IMR-90 (cell line): ENCODE data around the gene PPP1R1A. TPM values are rescaled to one million over a fixed set of nuclear protein-coding genes. Genes with fewer than 3 reads are reported as not detected.

Experiments used
- ATAC-seq: fragments of 200-7000 bp; cut with Tn5 transposase; 2 replicates; pipeline ENCODE4 v1.9.1; 2020; ENCODE audit warnings: low read depth, mild to moderate bottlenecking, moderate library complexity
- BruUV-seq: library from RNA; stranded (reverse); fragments of 400-500 nt; replicated peaks from 2 replicates; lab custom pipeline; 2021; lab: Mats Ljungman, UMichigan
- CTCF ChIA-PET: fragments of 300-600 bp; formaldehyde crosslinking; extraction: SDS; loops from one replicate; lab custom pipeline; 2021; ENCODE audit warnings: antibody characterized with exemption; lab: Yijun Ruan, JAX
- POLR2A ChIA-PET: fragments of 300-600 bp; sonication (Branson Sonifier 250); formaldehyde crosslinking; loops from one replicate; lab custom pipeline; 2022; ENCODE audit warnings: antibody characterized with exemption; ENCODE audit not compliant: unreplicated experiment; lab: Charles Lee
- DNase-seq: peaks from one replicate; pipeline ENCODE4 v3.0.0; 2013
- H2AFZ ChIP-seq: replicated peaks from 2 replicates; pipeline ENCODE3; 2013; ENCODE audit warnings: low read length, mild to moderate bottlenecking; ENCODE audit not compliant: poor library complexity
- H2AK5ac ChIP-seq: 2 replicates; pipeline ENCODE4 v1.6.1; 2013; ENCODE audit warnings: low read depth, low read length, inconsistent platforms
- H2AK9ac ChIP-seq: replicated peaks from 2 replicates; pipeline ENCODE3; 2013; ENCODE audit warnings: mild to moderate bottlenecking, low read depth, low read length, moderate library complexity; ENCODE audit not compliant: poor library complexity
- H2BK120ac ChIP-seq: 2 replicates; pipeline ENCODE4 v1.6.1; 2013; ENCODE audit warnings: low read depth, low read length, inconsistent platforms
- H2BK15ac ChIP-seq: 3 replicates; pipeline ENCODE4 v1.6.1; 2013; ENCODE audit warnings: low read depth, low read length, inconsistent platforms
- H2BK20ac ChIP-seq: 2 replicates; pipeline ENCODE4 v1.6.1; 2013; ENCODE audit warnings: low read depth, mild to moderate bottlenecking, inconsistent platforms, low read length, moderate library complexity
- H2BK5ac ChIP-seq: 2 replicates; pipeline ENCODE4 v1.6.1; 2013; ENCODE audit warnings: mild to moderate bottlenecking, low read depth, low read length, inconsistent platforms; ENCODE audit not compliant: poor library complexity, severe bottlenecking
- H3K14ac ChIP-seq: replicated peaks from 2 replicates; pipeline ENCODE4 v1.6.1; 2013; ENCODE audit warnings: low read depth, low read length, inconsistent platforms
- H3K18ac ChIP-seq: 2 replicates; pipeline ENCODE4 v1.6.1; 2013; ENCODE audit warnings: low read depth, low read length, control low read depth
- H3K23ac ChIP-seq: 2 replicates; pipeline ENCODE4 v1.6.1; 2013; ENCODE audit warnings: low read depth, low read length, inconsistent platforms
- H3K27ac ChIP-seq: 2 replicates; pipeline ENCODE4 v1.5.1; 2013; ENCODE audit warnings: mild to moderate bottlenecking, control low read depth, low read length; ENCODE audit not compliant: insufficient read depth
- H3K27me3 ChIP-seq: 2 replicates; pipeline ENCODE4 v1.6.1; 2013; ENCODE audit warnings: low read length; ENCODE audit not compliant: control insufficient read depth, insufficient read depth
- H3K36me3 ChIP-seq: 2 replicates; pipeline ENCODE4 v1.6.1; 2013; ENCODE audit warnings: low read length, mixed read lengths; ENCODE audit not compliant: control insufficient read depth, insufficient read depth
- H3K4ac ChIP-seq: 2 replicates; pipeline ENCODE4 v1.6.1; 2013; ENCODE audit warnings: low read depth, low read length, inconsistent platforms
- H3K4me1 ChIP-seq: 2 replicates; pipeline ENCODE4 v1.6.1; 2013; ENCODE audit warnings: low read length, mixed read lengths; ENCODE audit not compliant: control insufficient read depth, insufficient read depth
- H3K4me2 ChIP-seq: 2 replicates; pipeline ENCODE4 v1.6.1; 2013; ENCODE audit warnings: low read depth, mild to moderate bottlenecking, control low read depth, low read length, moderate library complexity
- H3K4me3 ChIP-seq: 2 replicates; pipeline ENCODE4 v1.5.1; 2013; ENCODE audit warnings: low read depth, mild to moderate bottlenecking, control low read depth, low read length, moderate library complexity; ENCODE audit not compliant: insufficient read depth
- H3K56ac ChIP-seq: 2 replicates; pipeline ENCODE4 v1.6.1; 2013; ENCODE audit warnings: low read length, inconsistent platforms; ENCODE audit not compliant: insufficient read depth; ENCODE audit errors: extremely low read depth
- H3K79me1 ChIP-seq, 2 experiments: 2 replicates each; pipeline ENCODE4 v1.6.1; 2013; ENCODE audit warnings: low read length in 2 of 2, inconsistent platforms in 1 of 2, low read depth in 1 of 2
- H3K9ac ChIP-seq: 2 replicates; pipeline ENCODE4 v1.6.1; 2013; ENCODE audit warnings: low read depth, low read length, control low read depth
- H3K9me1 ChIP-seq: 2 replicates; pipeline ENCODE4 v1.6.1; 2013; ENCODE audit warnings: low read length, inconsistent platforms; ENCODE audit not compliant: insufficient read depth
- H3K9me3 ChIP-seq: 2 replicates; pipeline ENCODE4 v1.6.1; 2013; ENCODE audit warnings: low read length; ENCODE audit not compliant: control insufficient read depth, insufficient read depth
- H4K20me1 ChIP-seq: 2 replicates; pipeline ENCODE4 v1.6.1; 2013; ENCODE audit warnings: low read length, inconsistent platforms; ENCODE audit not compliant: insufficient read depth
- H4K5ac ChIP-seq: 2 replicates; pipeline ENCODE4 v1.6.1; 2013; ENCODE audit warnings: mild to moderate bottlenecking, low read depth, low read length, control low read depth
- H4K8ac ChIP-seq, 2 experiments: 2 replicates each; pipeline ENCODE4 v1.6.1; 2013; ENCODE audit warnings: low read depth in 2 of 2, low read length in 2 of 2, control low read depth in 1 of 2, inconsistent platforms in 1 of 2
- H4K91ac ChIP-seq: 2 replicates; pipeline ENCODE4 v1.6.1; 2013; ENCODE audit warnings: low read depth, low read length, inconsistent platforms; ENCODE audit not compliant: insufficient read depth
- ELK1 ChIP-seq: fragments of 150-350 bp; IDR thresholded peaks from 2 replicates; pipeline ENCODE4 v1.6.1; 2016; ENCODE audit warnings: low read depth, mild to moderate bottlenecking, low read length, moderate library complexity, borderline replicate concordance
- FOS ChIP-seq: fragments of 150-350 bp; IDR thresholded peaks from 2 replicates; pipeline ENCODE4 v1.6.1; 2016; ENCODE audit warnings: low read depth, low read length
- NFE2L2 ChIP-seq: fragments of 150-350 bp; IDR thresholded peaks from 2 replicates; pipeline ENCODE4 v1.6.1; 2016; ENCODE audit warnings: low read depth, mild to moderate bottlenecking, low read length
- RCOR1 ChIP-seq: IDR thresholded peaks from 2 replicates; pipeline ENCODE4 v1.6.1; 2012; ENCODE audit warnings: mild to moderate bottlenecking, low read length, improper control_type of control experiment; ENCODE audit not compliant: insufficient replicate concordance
- RFX5 ChIP-seq: IDR thresholded peaks from 2 replicates; pipeline ENCODE4 v1.8.0; 2012; ENCODE audit warnings: low read depth, mild to moderate bottlenecking, low read length, moderate library complexity
- WGBS, 2 experiments: methylation state at CpG; one replicate each; pipeline versions ENCODE4 v1.1.5 to v1.1.7; 2013; ENCODE audit warnings: missing lambda C conversion rate in 2 of 2; ENCODE audit not compliant: insufficient read length in 1 of 2; ENCODE audit errors: extremely low coverage in 2 of 2; 5-methylcytosine and 5-hydroxymethylcytosine counted together
- dilution Hi-C: fragments of 300-500 bp; cut with HindIII; formaldehyde crosslinking; loops from one replicate; pipeline ENCODE4 v1.14.3; 2018; ENCODE audit warnings: low sequenced_read_pairs; ENCODE audit not compliant: unreplicated experiment
- in situ Hi-C: fragments of 300-500 bp; cut with MboI; formaldehyde crosslinking; loops from 3 replicates; pipeline ENCODE4 v1.14.3; 2019; ENCODE audit warnings: low sequenced_read_pairs, inconsistent platforms, mixed read lengths
- intact Hi-C: fragments of 100-400 bp; cut with micrococcal nuclease; formaldehyde crosslinking; loops from 2 replicates; pipeline ENCODE4 v1.10.0; 2022
- polyA plus RNA-seq, 3 experiments: library from polyadenylated mRNA; depleted of rRNA; stranded (reverse); fragments of >200 nt; gene quantifications; 2 replicates each; pipeline ENCODE4 v1.2.3, GENCODE V29; 2012; ENCODE audit warnings: low replicate concordance in 1 of 3
- total RNA-seq: library from RNA; depleted of rRNA; stranded (reverse); fragments of >200 nt; gene quantifications from 2 replicates; pipeline ENCODE4 v1.2.3, GENCODE V29; 2012

Gene PPP1R1A
- total and polyA plus RNA-seq, 2 of the 4 experiments (the other 2 are of a cell fraction): not detected

- Histone ChIP-seq H3K18ac (no peak overlapping the region), H3K36me3 (no peaks in the 10 kb centered on the region), H3K9me1 (no peaks in the 10 kb centered on the region), H3K79me1 (no peaks in the 10 kb centered on the region), H3K4ac (no peak overlapping the region), H2AK5ac (no peak overlapping the region), H4K5ac (no peak overlapping the region), H3K4me2 (no peak overlapping the region), H2BK5ac (no peak overlapping the region), H3K14ac (no peak overlapping the region), H3K56ac (no peak overlapping the region), H4K91ac (no peak overlapping the region), H3K23ac (no peak overlapping the region), H2BK120ac (no peak overlapping the region), H3K4me1 (no peaks in the 10 kb centered on the region), H3K9ac (no peak overlapping the region), H3K27ac (no peak overlapping the region), H2BK20ac (no peak overlapping the region), H2AFZ (no peak overlapping the region), H2AK9ac (no peak overlapping the region), H3K4me3 (no peak overlapping the region), H4K8ac (no peak overlapping the region), H3K27me3 (peaks cover 19% of the 10 kb centered on the region), H2BK15ac (no peak overlapping the region), H4K20me1 (no peaks in the 10 kb centered on the region), H3K9me3 (no peaks in the 10 kb centered on the region)
- ChIA-PET POLR2A (no interaction called here), CTCF (no interaction called here)
- BruUV-seq: no TSS peak
- no peak for ATAC-seq
- no peak for TF ChIP-seq RCOR1
- no peak for TF ChIP-seq NFE2L2
- no peak for TF ChIP-seq FOS
- TF ChIP-seq ELK1: no peak
- no peak for TF ChIP-seq RFX5
- intact Hi-C loops: no loop called here
- 17% methylated on average over 1 of the region's 6 CpGs; no CpG with 5 or more reads in 1 of the 2 experiments for WGBS, 2 experiments
- DNase-seq: no peak
- dilution Hi-C loops: no loop called here
- in situ Hi-C loops: no loop called here
Measured at GRCh38 chr12:54555670-54556257, 32.7 kb downstream of the PPP1R1A start.
